WTC11 (cell line): ENCODE measurements around the gene MEX3D. TPM values are rescaled to one million over a fixed set of nuclear protein-coding genes. Genes with fewer than 3 reads are reported as not detected.

Experiments used
- ATAC-seq: fragments of 200-7000 bp; cut with Tn5 transposase; 2 replicates; pipeline ENCODE4 v1.10.0; 2021; ENCODE audit warnings: mild to moderate bottlenecking, moderate library complexity
- CTCF ChIA-PET: fragments of 300-600 bp; sonication (Branson Sonifier 250); formaldehyde crosslinking; loops from one replicate; lab custom pipeline; 2021; ENCODE audit warnings: antibody characterized with exemption; lab: Charles Lee
- POLR2A ChIA-PET: fragments of 350-600 bp; sonication (Branson Sonifier 250); formaldehyde crosslinking; loops from one replicate; lab custom pipeline; 2021; ENCODE audit warnings: antibody characterized with exemption; lab: Charles Lee
- DNase-seq: peaks from one replicate; pipeline ENCODE4 v3.0.0; 2021; ENCODE audit warnings: low spot score
- H3K27ac Mint-ChIP-seq: 2 replicates; pipeline ENCODE4 v1.8.0; 2021; ENCODE audit warnings: mixed read lengths
- H3K27me3 Mint-ChIP-seq: 2 replicates; pipeline ENCODE4 v1.8.0; 2021; ENCODE audit warnings: low read depth, mild to moderate bottlenecking, moderate library complexity, mixed read lengths
- H3K36me3 Mint-ChIP-seq: 2 replicates; pipeline ENCODE4 v1.8.0; 2021; ENCODE audit warnings: mixed read lengths
- H3K4me1 Mint-ChIP-seq: 2 replicates; pipeline ENCODE4 v1.8.0; 2022; ENCODE audit warnings: mixed read lengths
- H3K4me3 Mint-ChIP-seq: 2 replicates; pipeline ENCODE4 v1.8.0; 2021; ENCODE audit warnings: mild to moderate bottlenecking, moderate library complexity, mixed read lengths
- H3K9me3 Mint-ChIP-seq: 2 replicates; pipeline ENCODE4 v1.8.0; 2021; ENCODE audit warnings: mixed read lengths
- ATF6 ChIP-seq: sonication (generic); formaldehyde crosslinking; IDR thresholded peaks from 2 replicates; pipeline ENCODE4 v1.8.1; 2023; ENCODE audit warnings: mild to moderate bottlenecking, missing genetic modification reagents
- CREB1 ChIP-seq: sonication (generic); formaldehyde crosslinking; IDR thresholded peaks from 2 replicates; pipeline ENCODE4 v1.8.0; 2023; ENCODE audit warnings: mild to moderate bottlenecking, missing genetic modification reagents
- CREM ChIP-seq: sonication (generic); formaldehyde crosslinking; IDR thresholded peaks from 2 replicates; pipeline ENCODE4 v1.8.1; 2022; ENCODE audit warnings: mild to moderate bottlenecking, missing genetic modification reagents, moderate library complexity
- ESRRA ChIP-seq: sonication (generic); formaldehyde crosslinking; IDR thresholded peaks from 2 replicates; pipeline ENCODE4 v1.8.1; 2022; ENCODE audit warnings: mild to moderate bottlenecking, missing genetic modification reagents, borderline replicate concordance
- FOXK1 ChIP-seq: sonication (generic); formaldehyde crosslinking; IDR thresholded peaks from 2 replicates; pipeline ENCODE4 v1.8.0; 2022; ENCODE audit warnings: mild to moderate bottlenecking, moderate library complexity, missing genetic modification reagents
- FOXP4 ChIP-seq: sonication (generic); formaldehyde crosslinking; IDR thresholded peaks from 2 replicates; pipeline ENCODE4 v1.8.0; 2022; ENCODE audit warnings: mild to moderate bottlenecking, missing genetic modification reagents
- OVOL2 ChIP-seq: fragments of 250-450 bp; sonication (Bioruptor Pico); IDR thresholded peaks from 2 replicates; pipeline ENCODE4 v1.9.0; 2021; ENCODE audit warnings: mild to moderate bottlenecking, borderline replicate concordance
- PRDM15 ChIP-seq: sonication (generic); formaldehyde crosslinking; IDR thresholded peaks from 2 replicates; pipeline ENCODE4 v1.8.0; 2022; ENCODE audit warnings: missing genetic modification reagents
- PREB ChIP-seq: sonication (generic); formaldehyde crosslinking; IDR thresholded peaks from 2 replicates; pipeline ENCODE4 v1.8.1; 2022; ENCODE audit warnings: mild to moderate bottlenecking, missing genetic modification reagents, moderate library complexity, borderline replicate concordance
- RELA ChIP-seq: sonication (generic); formaldehyde crosslinking; IDR thresholded peaks from 2 replicates; pipeline ENCODE4 v1.8.1; 2022; ENCODE audit warnings: missing genetic modification reagents, mild to moderate bottlenecking, borderline replicate concordance
- SMAD3 ChIP-seq: sonication (generic); formaldehyde crosslinking; IDR thresholded peaks from 2 replicates; pipeline ENCODE4 v1.8.0; 2022; ENCODE audit warnings: missing genetic modification reagents, mild to moderate bottlenecking, borderline replicate concordance
- TEAD1 ChIP-seq: sonication (generic); formaldehyde crosslinking; IDR thresholded peaks from 2 replicates; pipeline ENCODE4 v1.8.0; 2022; ENCODE audit warnings: mild to moderate bottlenecking, missing genetic modification reagents
- TP53 ChIP-seq: sonication (generic); formaldehyde crosslinking; IDR thresholded peaks from 2 replicates; pipeline ENCODE4 v1.8.1; 2023; ENCODE audit warnings: mild to moderate bottlenecking, missing genetic modification reagents
- ZNF121 ChIP-seq: sonication (generic); formaldehyde crosslinking; IDR thresholded peaks from 2 replicates; pipeline ENCODE4 v1.8.0; 2023; ENCODE audit warnings: missing genetic modification reagents
- ZNF219 ChIP-seq: sonication (generic); formaldehyde crosslinking; IDR thresholded peaks from 2 replicates; pipeline ENCODE4 v1.8.0; 2023; ENCODE audit warnings: missing genetic modification reagents, mild to moderate bottlenecking, borderline replicate concordance
- ZNF232 ChIP-seq: sonication (generic); formaldehyde crosslinking; IDR thresholded peaks from 2 replicates; pipeline ENCODE4 v1.8.0; 2022; ENCODE audit warnings: mild to moderate bottlenecking, missing genetic modification reagents
- ZNF396 ChIP-seq: fragments of 250-450 bp; sonication (Bioruptor Pico); IDR thresholded peaks from 2 replicates; pipeline ENCODE4 v1.8.0; 2021; ENCODE audit warnings: mild to moderate bottlenecking, moderate library complexity, borderline replicate concordance
- ZNF416 ChIP-seq: fragments of 250-450 bp; sonication (Bioruptor Pico); IDR thresholded peaks from 2 replicates; pipeline ENCODE4 v1.9.0; 2021; ENCODE audit warnings: mild to moderate bottlenecking, inconsistent platforms
- ZNF671 ChIP-seq: fragments of 250-450 bp; sonication (Bioruptor Pico); IDR thresholded peaks from 2 replicates; pipeline ENCODE4 v1.8.0; 2021; ENCODE audit warnings: mild to moderate bottlenecking
- total RNA-seq: library from RNA; stranded (reverse); gene quantifications from 3 replicates; pipeline ENCODE4 v1.2.3, GENCODE V29; 2021

MEX3D gene
- total RNA-seq, 1 experiment from 2014 or later = 69.5 TPM

- no peak for TF ChIP-seq PRDM15 (CRISPR knock-in tag)
- no peak for TF ChIP-seq ZNF416 (CRISPR knock-in tag)
- TF ChIP-seq ZNF232 (CRISPR knock-in tag) = no peak
- no peak for TF ChIP-seq ZNF219 (CRISPR knock-in tag)
- TF ChIP-seq ZNF121 (CRISPR knock-in tag) = no peak
- no peak for TF ChIP-seq ESRRA (CRISPR knock-in tag)
- TF ChIP-seq FOXK1 (CRISPR knock-in tag) = no peak
Observed at GRCh38 chr19:1580382-1580781, 12.3 kb upstream of the MEX3D start (continued).

DNA sequence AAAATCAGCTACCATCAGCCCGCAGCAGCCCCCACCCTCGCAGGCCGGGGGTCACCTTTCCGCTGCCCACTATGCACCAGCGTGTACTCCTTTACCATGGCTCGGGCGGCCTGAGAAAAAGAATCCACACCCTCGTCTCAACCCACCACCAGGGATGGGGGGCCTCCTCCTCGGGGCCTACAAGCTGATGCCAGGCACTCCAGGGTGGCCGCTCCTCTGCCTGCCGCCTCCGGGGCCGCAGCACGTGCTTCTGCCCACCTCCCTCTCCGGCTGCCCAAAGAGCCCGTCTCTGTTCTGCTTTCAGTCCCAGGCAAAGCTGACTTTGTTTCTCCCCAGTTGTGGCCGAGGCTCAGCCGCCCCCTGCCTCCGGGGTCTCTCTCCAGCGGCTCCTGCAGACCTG is 11.1 kb upstream of the MEX3D start:
- ATAC-seq = no peak
- CTCF ChIA-PET = interaction anchor here (1.0 kb wide), 1 partner anchor 12 kb away, joined by 8 read pairs; no protein-coding TSS in a partner anchor
- H3K27ac Mint-ChIP-seq = 0 out of 2 replicates have a peak overlapping the region, but pooled peaks have one; percentile 36
- no peak overlapping the region for H3K4me3 Mint-ChIP-seq
- no peak for TF ChIP-seq ZNF396
- TF ChIP-seq ZNF671 = no peak
- TF ChIP-seq RELA (CRISPR knock-in tag) = no peak
- no peak for TF ChIP-seq ATF6
- no peak for TF ChIP-seq SMAD3 (CRISPR knock-in tag)
- TF ChIP-seq TP53 (CRISPR knock-in tag) = no peak
- no peaks in the 10 kb centered on the region for H3K4me1 Mint-ChIP-seq
- no peak for DNase-seq
- POLR2A ChIA-PET = no interaction called here
- no peaks in the 10 kb centered on the region for H3K9me3 Mint-ChIP-seq
- no peaks in the 10 kb centered on the region for H3K27me3 Mint-ChIP-seq
- H3K36me3 Mint-ChIP-seq = peaks cover 32% of the 10 kb centered on the region

DNA sequence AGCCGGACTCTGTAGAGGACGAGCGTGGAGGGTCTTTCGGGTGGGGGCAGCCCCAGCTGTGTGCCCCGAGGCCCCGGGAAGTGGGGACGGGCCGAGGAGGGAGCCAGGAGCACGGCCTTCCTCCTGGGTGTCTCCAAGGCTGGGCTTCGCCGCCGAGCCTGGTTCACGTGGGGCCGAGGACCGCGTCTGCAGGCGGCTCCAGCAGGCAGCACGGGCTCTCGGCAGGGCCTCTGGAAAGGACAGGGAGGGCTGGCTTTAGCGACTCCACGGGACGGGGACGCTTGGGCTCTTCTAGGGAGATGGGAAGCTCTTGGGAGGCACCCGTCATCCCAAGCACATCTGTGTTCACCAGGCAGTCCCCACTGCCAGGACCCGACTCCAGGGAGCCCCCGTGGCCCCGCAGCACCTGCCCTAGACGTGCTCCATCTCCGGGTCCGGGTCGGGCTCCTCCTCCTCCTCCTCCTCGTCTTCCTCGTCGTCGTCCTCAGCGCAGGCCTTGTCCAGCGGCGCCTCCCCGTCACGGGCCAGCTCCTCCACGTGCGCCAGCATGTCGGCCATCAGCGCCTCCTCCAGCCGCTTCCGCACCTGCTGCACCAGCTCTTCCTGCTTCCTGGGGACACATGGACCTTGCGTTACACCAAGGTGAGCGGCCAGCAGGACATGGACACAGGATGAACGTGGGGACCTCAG is 9.9 kb upstream of the MEX3D start:
- Mint-ChIP-seq H3K4me1 (no peaks in the 10 kb centered on the region), H3K27me3 (no peaks in the 10 kb centered on the region), H3K36me3 (peaks cover 24% of the 10 kb centered on the region), H3K27ac (no peak overlapping the region), H3K9me3 (no peaks in the 10 kb centered on the region), H3K4me3 (no peak overlapping the region)
- ATAC-seq (no peak), DNase-seq (no peak)
- CTCF ChIA-PET = interaction anchor here (1.2 to 4.1 kb wide), 2 partner anchors 24 to 32 kb away, joined by 3 to 17 read pairs; no protein-coding TSS in a partner anchor
- POLR2A ChIA-PET = no interaction called here
- TF ChIP-seq PREB (CRISPR knock-in tag) (no peak), PRDM15 (CRISPR knock-in tag) (no peak), CREB1 (no peak), TEAD1 (no peak), OVOL2 (no peak), FOXP4 (CRISPR knock-in tag) (no peak), CREM (CRISPR knock-in tag) (no peak)
